HG02610 (cell line): ENCODE results near the gene SPTB.

Experiments
- ATAC-seq: cut with Tn5 transposase; IDR thresholded peaks from one replicate; pipeline ENCODE4 v1.9.1; 2021; ENCODE audit warnings: mild to moderate bottlenecking, moderate library complexity; ENCODE audit not compliant: unreplicated experiment

The SPTB gene

GRCh38 chr14:64717870-64718269 lies 161.8 kb downstream of the SPTB start:
- no peak for ATAC-seq

- ATAC-seq: no peak
Measured at GRCh38 chr14:64715628-64716412, 163.9 kb downstream of the SPTB start.

- ATAC-seq: no peak
Measured at GRCh38 chr14:64715146-64715627, 164.5 kb downstream of the SPTB start.

GRCh38 chr14:64714432-64715025 lies 165.2 kb downstream of the SPTB start:
- no peak for ATAC-seq

- no peak for ATAC-seq
Measured at GRCh38 chr14:64713677-64714076, 166.0 kb downstream of the SPTB start.

- no peak for ATAC-seq
Measured at GRCh38 chr14:64711039-64711438, 168.7 kb downstream of the SPTB start.

GRCh38 chr14:64709126-64709525 lies 170.6 kb downstream of the SPTB start:
- ATAC-seq: no peak

- ATAC-seq: no peak
Measured at GRCh38 chr14:64708148-64709004, 171.3 kb downstream of the SPTB start.

- ATAC-seq: no peak
Measured at GRCh38 chr14:64707661-64708060, 172.0 kb downstream of the SPTB start.

GRCh38 chr14:64706593-64707193 lies 173.0 kb downstream of the SPTB start:
- no peak for ATAC-seq

GRCh38 chr14:64706119-64706592 lies 173.6 kb downstream of the SPTB start:
- ATAC-seq: no peak

GRCh38 chr14:64705381-64706118 lies 174.2 kb downstream of the SPTB start:
- no peak for ATAC-seq

GRCh38 chr14:64704743-64705380 lies 174.8 kb downstream of the SPTB start:
- no peak for ATAC-seq

- no peak for ATAC-seq
Measured at GRCh38 chr14:64704143-64704742, 175.5 kb downstream of the SPTB start, which contains the start of gene PLEKHG3. TSS of gene PLEKHG3 (plus strand) at chr14:64704424. CDS start at chr14:64727632, 23,208 bp downstream.

GRCh38 chr14:64703395-64704142 lies 176.1 kb downstream of the SPTB start:
- no peak for ATAC-seq

- ATAC-seq: no peak
Measured at GRCh38 chr14:64702493-64703394, 177.0 kb downstream of the SPTB start.

GRCh38 chr14:64701660-64702059 lies 178.0 kb downstream of the SPTB start:
- no peak for ATAC-seq
